Cortex of kidney (tissue), 1 donor: ENCODE results near the gene TNFSF15.

ENCODE experiments used
- DNase-seq: peaks from one replicate; lab custom pipeline; 2025; lab: John Stamatoyannopoulos, UW

Gene TNFSF15

DNA sequence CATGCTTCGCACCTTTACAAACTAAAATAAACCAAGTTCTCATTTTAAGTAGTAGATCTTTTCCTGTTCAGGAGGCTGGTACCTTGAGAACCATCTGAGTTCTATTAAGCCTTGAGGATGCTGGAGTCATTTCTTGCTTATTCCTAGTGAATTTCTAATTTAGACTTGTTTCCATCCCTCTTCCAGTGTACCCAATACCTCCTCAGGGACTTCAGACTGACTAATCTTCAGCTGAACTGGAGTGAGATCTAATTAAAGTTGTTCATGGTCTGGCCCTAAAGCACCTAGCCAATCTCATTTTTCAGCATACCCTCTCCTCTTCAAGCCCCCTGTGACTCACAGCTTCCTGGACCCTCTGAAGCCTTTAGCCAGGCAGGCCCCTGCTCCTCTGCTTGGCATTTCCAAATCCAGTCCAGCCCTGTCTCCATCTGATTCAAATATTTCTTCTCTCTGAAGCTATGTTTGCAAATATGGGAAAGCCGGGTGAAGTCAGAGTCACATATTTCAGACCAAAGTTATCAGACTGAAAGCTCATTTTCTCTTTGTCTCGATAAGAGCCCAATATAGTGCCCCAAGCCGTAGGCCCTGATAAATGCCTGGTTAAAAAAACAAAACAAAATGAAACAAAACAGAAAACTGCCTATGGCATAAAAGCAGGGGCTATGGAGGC, 19.4 kb upstream of the TNFSF15 start:
- DNase-seq, result no peak

DNA sequence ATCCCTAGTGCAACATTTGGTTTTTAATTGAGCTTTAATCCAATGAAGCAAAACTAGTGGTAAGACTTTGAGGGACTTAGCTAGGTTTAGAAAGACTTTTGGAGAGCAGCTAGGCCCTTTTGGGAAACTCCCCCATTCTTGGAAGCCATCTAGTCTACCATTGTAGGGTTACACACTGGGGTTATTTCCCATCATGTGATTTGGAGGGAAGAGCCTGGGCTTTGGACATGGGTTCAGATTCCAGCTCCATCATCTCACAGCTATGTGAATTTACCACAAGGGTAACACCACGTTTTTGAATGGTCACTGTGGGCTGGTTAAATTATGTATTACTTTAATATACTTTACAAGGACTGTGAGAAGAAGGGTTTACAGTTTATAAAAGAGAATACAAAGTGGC, 18.3 kb upstream of the TNFSF15 start:
- no peak for DNase-seq

GRCh38 chr9:114823441-114823840, 17.6 kb upstream of the TNFSF15 start:
- no peak for DNase-seq

- no peak for DNase-seq
Observed at GRCh38 chr9:114822708-114823107, 16.9 kb upstream of the TNFSF15 start.

DNA sequence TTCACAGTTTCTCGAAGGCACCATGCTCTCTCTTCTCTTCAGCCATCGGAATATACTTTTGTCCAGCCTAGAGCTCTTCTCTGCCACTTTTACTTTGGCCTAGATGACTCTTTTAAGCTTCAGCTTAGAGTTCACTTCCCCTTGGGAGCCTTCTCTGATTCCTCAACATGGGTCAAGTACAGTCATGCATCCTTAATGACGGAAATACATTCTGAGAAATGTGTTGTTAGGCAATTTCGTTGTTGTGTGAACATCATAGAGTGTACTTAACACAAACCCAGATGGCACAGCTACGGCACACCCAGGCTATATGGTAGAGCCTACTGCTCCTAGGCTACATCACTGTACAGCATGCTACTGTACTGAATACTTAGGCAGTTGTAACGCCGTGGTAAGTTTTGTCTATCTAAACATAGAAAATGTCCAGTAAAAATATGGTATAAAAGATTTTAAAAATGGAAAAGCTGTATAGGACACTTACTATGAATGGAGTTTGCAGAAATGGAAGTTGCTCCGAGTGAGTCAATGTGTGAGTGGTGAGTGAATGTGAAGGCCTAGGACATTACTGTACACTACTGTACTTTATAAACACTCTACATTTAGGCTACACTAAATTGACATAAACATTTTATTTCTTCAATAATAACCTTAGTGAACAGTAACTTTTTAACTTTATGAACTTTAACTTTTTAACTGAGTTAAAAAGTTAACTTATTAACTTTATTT, 15.1 kb upstream of the TNFSF15 start:
- DNase-seq, result no peak

- DNase-seq, result no peak
Observed at GRCh38 chr9:114818178-114818577, 12.3 kb upstream of the TNFSF15 start.

- DNase-seq, result no peak
Observed at GRCh38 chr9:114813717-114814418, 8.0 kb upstream of the TNFSF15 start.

GRCh38 chr9:114811966-114812636, 6.3 kb upstream of the TNFSF15 start:
- DNase-seq, result no peak

- no peak for DNase-seq
Observed at GRCh38 chr9:114811301-114811700, 5.5 kb upstream of the TNFSF15 start.

GRCh38 chr9:114810614-114811013, 4.8 kb upstream of the TNFSF15 start:
- no peak for DNase-seq

- no peak for DNase-seq
Observed at GRCh38 chr9:114806526-114806900, 674 bp upstream of the TNFSF15 start.

DNA sequence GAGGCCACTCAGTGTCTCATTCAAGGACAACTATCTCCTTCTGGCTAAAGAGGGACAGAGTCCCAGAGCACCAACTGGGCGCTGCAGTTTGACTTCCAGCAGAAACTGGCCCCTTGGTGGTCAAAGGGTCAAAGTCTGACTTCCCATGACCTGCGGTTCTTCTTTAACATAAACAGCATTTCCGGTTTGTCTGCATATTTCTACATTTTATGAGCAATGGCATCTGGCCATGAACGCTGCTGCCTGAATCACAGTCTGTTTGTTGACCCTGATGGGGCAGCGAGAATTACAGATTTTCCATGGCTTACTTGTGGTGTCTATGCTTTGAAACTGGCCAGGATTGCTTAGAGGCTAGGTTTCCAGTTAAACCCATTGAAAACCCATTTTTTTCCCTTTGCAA, 1.3 kb downstream of the TNFSF15 start:
- DNase-seq, result no peak

DNA sequence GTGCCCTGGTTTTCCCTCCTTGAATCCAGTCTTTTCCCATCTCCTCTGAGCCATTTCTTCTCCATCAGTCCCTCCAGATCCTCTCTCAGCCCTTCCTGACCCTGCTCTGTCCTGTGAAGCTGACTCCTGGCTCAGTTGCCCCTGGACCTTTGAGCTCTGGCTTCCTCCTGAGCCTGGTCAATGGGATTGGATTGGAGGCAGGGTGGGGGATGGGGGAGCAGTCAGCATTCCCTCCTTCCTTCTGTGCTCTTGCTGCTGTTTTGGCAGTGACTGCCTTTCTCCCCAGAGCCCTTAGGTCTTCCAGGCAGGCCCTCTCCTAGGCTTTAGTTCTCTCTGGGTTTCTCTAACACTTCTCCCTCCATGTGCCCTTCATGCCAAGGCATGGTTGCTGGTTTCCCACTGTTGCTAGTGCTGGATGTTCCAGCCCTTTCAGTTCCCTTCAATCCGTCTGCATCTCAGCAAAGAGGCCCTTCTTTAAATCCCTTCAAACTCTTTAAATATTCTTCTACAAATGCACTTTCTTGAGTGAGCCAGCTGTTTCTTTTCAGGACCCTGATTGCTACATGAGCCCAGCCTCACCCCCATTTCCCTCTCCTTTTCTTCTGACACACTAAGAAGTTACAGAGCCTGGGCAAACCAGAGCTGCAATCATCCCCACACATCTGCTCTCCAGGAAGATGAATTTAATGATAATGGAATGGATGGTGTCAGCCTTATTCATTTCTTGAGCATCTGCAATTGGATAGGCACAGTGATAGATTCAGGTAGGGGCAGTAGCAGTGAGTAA, 2.2 kb downstream of the TNFSF15 start:
- no peak for DNase-seq

- DNase-seq, result no peak
Observed at GRCh38 chr9:114799925-114800324, 5.9 kb downstream of the TNFSF15 start.

DNA sequence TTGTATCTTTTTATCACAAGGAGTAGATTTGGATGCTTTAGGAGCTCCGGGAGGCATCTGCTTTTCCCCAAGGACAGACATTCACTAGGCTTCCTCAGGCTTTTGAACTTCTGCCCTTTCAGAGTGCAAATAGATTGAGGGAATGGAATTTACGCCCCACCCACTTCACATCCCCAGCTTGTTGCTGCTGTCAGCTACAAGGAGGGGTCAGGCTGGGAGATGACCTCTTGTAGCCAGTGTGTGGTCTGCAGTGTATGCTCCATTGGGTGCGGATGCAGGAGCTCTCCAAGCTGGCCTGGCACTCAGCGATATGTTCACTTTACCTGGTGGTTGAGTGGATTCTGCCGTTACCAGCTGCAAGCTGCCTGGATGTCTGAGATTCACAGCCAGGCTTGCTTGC, 6.4 kb downstream of the TNFSF15 start:
- DNase-seq, result no peak

- no peak for DNase-seq
Observed at GRCh38 chr9:114798780-114799427, 6.9 kb downstream of the TNFSF15 start.

- no peak for DNase-seq
Observed at GRCh38 chr9:114798101-114798500, 7.7 kb downstream of the TNFSF15 start.

GRCh38 chr9:114792396-114792795, 13.4 kb downstream of the TNFSF15 start:
- no peak for DNase-seq

- DNase-seq, result no peak
Observed at GRCh38 chr9:114791736-114792135, 14.1 kb downstream of the TNFSF15 start.

DNA sequence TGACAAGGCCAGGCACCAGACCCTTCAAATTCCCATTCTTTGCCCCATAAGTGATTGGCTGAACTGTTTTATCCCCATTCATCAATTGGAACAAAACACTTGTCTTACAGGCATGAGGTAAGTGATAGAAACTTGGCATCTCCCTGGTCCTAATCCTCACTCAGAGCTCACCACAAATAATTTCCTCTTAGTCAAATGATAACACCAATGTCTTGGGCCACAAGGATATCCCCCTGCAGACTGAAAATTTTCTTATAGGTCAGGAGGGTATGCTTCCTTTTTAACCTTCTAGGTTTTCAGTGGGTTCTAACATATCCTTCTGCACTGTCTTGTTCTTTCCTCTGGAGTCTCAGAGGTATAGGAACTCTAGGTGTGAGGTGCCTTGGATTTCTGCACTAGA, 14.5 kb downstream of the TNFSF15 start:
- no peak for DNase-seq

- DNase-seq, result no peak
Observed at GRCh38 chr9:114790521-114790920, 15.3 kb downstream of the TNFSF15 start.
